Fibroblast of the aortic adventitia (primary cell): ENCODE measurements around the gene RASSF4. TPM values are rescaled to one million over a fixed set of nuclear protein-coding genes. Genes with fewer than 3 reads are reported as not detected.

ENCODE experiments used
- DNase-seq: peaks from one replicate; pipeline ENCODE4 v3.0.0-alpha.2; 2010; ENCODE audit warnings: low read depth
- H3K4me3 ChIP-seq: 2 replicates; pipeline ENCODE4 v1.5.1; 2011; ENCODE audit warnings: low read depth, mild to moderate bottlenecking, control low read depth, low read length, moderate library complexity
- total RNA-seq: library from RNA; depleted of rRNA; stranded (reverse); fragments of >200 nt; gene quantifications from 2 replicates; pipeline ENCODE4 v1.2.3, GENCODE V29; 2012; ENCODE audit warnings: low replicate concordance
- TF ChIP-seq, protein P1 (sequence below): IDR thresholded peaks from 2 replicates; pipeline ENCODE4 v1.5.1; 2011; ENCODE audit warnings: mild to moderate bottlenecking, low read length, control low read depth, inconsistent platforms; ENCODE audit not compliant: insufficient read depth

Gene RASSF4
- total RNA-seq, 1 donor: 3.8 TPM

DNA sequence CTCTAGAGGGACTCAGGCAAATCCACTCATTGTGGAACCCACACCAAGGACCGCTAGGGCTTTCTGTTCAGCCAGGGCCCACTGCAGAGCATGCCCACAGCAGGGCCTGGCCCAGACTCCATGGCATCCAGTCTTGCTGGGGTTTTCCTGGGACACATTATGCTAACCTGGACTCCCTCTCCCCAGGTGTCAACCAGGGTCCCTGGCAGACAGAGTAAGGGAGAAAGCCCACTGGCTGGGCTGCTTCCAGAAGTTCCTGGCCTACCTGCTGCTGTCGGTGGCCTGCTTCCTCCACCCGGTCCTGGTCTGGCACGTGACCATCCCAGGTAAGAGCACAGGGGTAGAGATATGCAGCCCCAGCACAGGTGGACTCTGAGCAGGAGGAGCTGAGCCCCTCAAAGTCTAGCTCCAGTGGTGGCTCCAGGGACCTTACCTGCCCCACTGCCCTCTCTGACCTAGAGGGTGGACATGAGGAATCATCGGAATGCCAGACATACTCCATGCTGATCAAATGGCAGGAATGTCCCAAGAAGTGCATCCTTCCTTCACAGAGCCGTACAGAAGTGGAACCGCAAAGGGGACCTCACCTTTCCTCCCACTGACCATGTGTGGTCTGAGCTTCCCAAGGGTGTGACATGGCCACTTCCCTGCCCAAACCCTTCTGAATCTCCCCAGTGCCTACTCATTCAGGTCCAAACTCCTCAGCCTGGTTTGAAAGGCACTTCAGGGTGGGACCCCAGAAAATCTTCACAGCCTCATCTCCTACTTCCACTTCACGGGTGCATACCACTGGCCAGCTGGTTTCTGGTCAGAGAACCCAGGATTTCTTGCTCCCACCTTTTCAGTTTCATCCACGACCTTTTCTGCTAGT is 25.9 kb upstream of the RASSF4 start:
- DNase-seq: no peak
- no peak overlapping the region for H3K4me3 ChIP-seq
- TF ChIP-seq, protein P1, sequence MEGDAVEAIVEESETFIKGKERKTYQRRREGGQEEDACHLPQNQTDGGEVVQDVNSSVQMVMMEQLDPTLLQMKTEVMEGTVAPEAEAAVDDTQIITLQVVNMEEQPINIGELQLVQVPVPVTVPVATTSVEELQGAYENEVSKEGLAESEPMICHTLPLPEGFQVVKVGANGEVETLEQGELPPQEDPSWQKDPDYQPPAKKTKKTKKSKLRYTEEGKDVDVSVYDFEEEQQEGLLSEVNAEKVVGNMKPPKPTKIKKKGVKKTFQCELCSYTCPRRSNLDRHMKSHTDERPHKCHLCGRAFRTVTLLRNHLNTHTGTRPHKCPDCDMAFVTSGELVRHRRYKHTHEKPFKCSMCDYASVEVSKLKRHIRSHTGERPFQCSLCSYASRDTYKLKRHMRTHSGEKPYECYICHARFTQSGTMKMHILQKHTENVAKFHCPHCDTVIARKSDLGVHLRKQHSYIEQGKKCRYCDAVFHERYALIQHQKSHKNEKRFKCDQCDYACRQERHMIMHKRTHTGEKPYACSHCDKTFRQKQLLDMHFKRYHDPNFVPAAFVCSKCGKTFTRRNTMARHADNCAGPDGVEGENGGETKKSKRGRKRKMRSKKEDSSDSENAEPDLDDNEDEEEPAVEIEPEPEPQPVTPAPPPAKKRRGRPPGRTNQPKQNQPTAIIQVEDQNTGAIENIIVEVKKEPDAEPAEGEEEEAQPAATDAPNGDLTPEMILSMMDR: no peak

GRCh38 chr10:44934416-44935200 is 25.0 kb upstream of the RASSF4 start:
- no peak overlapping the region for H3K4me3 ChIP-seq
- no peak for DNase-seq
- TF ChIP-seq, protein P1: no peak

GRCh38 chr10:44935201-44935965 is 24.2 kb upstream of the RASSF4 start:
- no peak overlapping the region for H3K4me3 ChIP-seq
- TF ChIP-seq, protein P1: no peak
- peak; percentile 91 for DNase-seq

DNA sequence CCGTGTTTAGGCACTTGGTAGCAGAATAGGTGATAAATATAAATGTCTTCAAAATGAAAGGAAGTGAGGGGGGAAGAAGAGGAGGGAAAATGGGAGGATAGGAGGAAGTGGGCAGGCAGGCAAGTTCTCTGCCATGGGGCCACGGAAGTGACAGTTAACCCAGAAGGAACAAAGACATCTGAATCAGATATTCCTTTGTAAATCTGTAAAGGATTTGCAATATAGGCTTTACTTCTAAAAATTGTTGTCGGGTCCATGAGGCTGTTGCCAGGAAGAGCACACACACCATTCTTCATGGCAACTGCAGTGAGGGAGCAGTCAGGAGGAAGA is 23.7 kb upstream of the RASSF4 start:
- H3K4me3 ChIP-seq: no peak overlapping the region
- no peak for DNase-seq
- TF ChIP-seq, protein P1: no peak

- TF ChIP-seq, protein P1: no peak
- no peak overlapping the region for H3K4me3 ChIP-seq
- DNase-seq: no peak
Measured at GRCh38 chr10:44936314-44936975, 23.2 kb upstream of the RASSF4 start.
